K562 (cell line): ENCODE results near the gene DUSP19. TPM values are rescaled to one million over a fixed set of nuclear protein-coding genes. Genes with fewer than 3 reads are reported as not detected.

ENCODE experiments used
- CHD4 ChIP-seq: fragments of 200-600 bp; sonication (generic); IDR thresholded peaks from 3 replicates; pipeline ENCODE4 v1.6.1; 2012; ENCODE audit warnings: low read depth, mild to moderate bottlenecking, mixed read lengths, low read length, inconsistent platforms; ENCODE audit not compliant: insufficient read depth, insufficient replicate concordance, poor library complexity, severe bottlenecking
- CTCF ChIP-seq, 3 experiments: IDR thresholded peaks in 2 of 3; conservative IDR thresholded peaks in 1 of 3; 2 replicates each; pipeline ENCODE4 v1.5.1; 2011 to 2012; ENCODE audit warnings: low read length in 3 of 3, mild to moderate bottlenecking in 3 of 3, control low read depth in 2 of 3, improper control_type of control experiment in 1 of 3, inconsistent platforms in 1 of 3, low read depth in 1 of 3, mixed read lengths in 1 of 3, moderate library complexity in 1 of 3; ENCODE audit not compliant: insufficient read depth in 2 of 3
- DEAF1 ChIP-seq: fragments of 450-650 bp; formaldehyde crosslinking; IDR thresholded peaks from 2 replicates; pipeline ENCODE4 v1.4.0; 2020; ENCODE audit warnings: mild to moderate bottlenecking, moderate library complexity
- MXD1 ChIP-seq: fragments of 250-450 bp; sonication (Bioruptor Pico); IDR thresholded peaks from 2 replicates; pipeline ENCODE4 v1.8.0; 2021; ENCODE audit warnings: borderline replicate concordance, mild to moderate bottlenecking, moderate library complexity; ENCODE audit not compliant: poor library complexity, severe bottlenecking
- NFE2 ChIP-seq: IDR thresholded peaks from 2 replicates; pipeline ENCODE4 v1.6.1; 2014; ENCODE audit warnings: antibody characterized with exemption, low read depth
- SNIP1 ChIP-seq: fragments of 450-650 bp; IDR thresholded peaks from 2 replicates; pipeline ENCODE4 v1.7.1; 2017; ENCODE audit warnings: low read depth, mild to moderate bottlenecking
- TAF7 ChIP-seq: fragments of 450-650 bp; IDR thresholded peaks from 2 replicates; pipeline ENCODE4 v1.6.1; 2016; ENCODE audit warnings: missing genetic modification characterization, missing compliant biosample characterization
- THRAP3 ChIP-seq: fragments of 450-650 bp; IDR thresholded peaks from 2 replicates; pipeline ENCODE4 v1.6.1; 2016; ENCODE audit warnings: mild to moderate bottlenecking, inconsistent platforms, borderline replicate concordance
- VEZF1 ChIP-seq: fragments of 200-800 bp; sonication (Bioruptor generic); IDR thresholded peaks from 2 replicates; pipeline ENCODE4 v1.6.1; 2017; ENCODE audit warnings: missing genetic modification characterization, missing compliant biosample characterization
- XRCC3 ChIP-seq: fragments of 450-650 bp; IDR thresholded peaks from 2 replicates; pipeline ENCODE4 v1.6.1; 2017; ENCODE audit warnings: mild to moderate bottlenecking, moderate library complexity
- ZFP1 ChIP-seq: fragments of 450-650 bp; formaldehyde crosslinking; IDR thresholded peaks from 2 replicates; pipeline ENCODE4 v1.4.0; 2020; ENCODE audit warnings: mild to moderate bottlenecking, mixed read lengths
- ZFPM2 ChIP-seq: fragments of 250-450 bp; sonication (Bioruptor Pico); IDR thresholded peaks from 2 replicates; pipeline ENCODE4 v1.5.1; 2022; ENCODE audit warnings: mild to moderate bottlenecking
- ZHX1 ChIP-seq: fragments of 150-350 bp; conservative IDR thresholded peaks from 2 replicates; pipeline ENCODE4 v1.6.1; 2014; ENCODE audit warnings: low read length
- ZNF212 ChIP-seq: fragments of 450-650 bp; formaldehyde crosslinking; IDR thresholded peaks from 2 replicates; pipeline ENCODE4 v1.4.0; 2020; ENCODE audit warnings: mild to moderate bottlenecking
- ZNF592 ChIP-seq: fragments of 450-650 bp; IDR thresholded peaks from 2 replicates; pipeline ENCODE4 v1.6.1; 2017; ENCODE audit warnings: antibody characterized with exemption, mild to moderate bottlenecking
- ZNF766 ChIP-seq: fragments of 200-800 bp; sonication (Bioruptor generic); conservative IDR thresholded peaks from 2 replicates; pipeline ENCODE4 v1.6.1; 2016; ENCODE audit warnings: missing genetic modification characterization, missing compliant biosample characterization
- polyA plus RNA-seq, 8 experiments: library from polyadenylated mRNA; depleted of rRNA in 4 of 8; stranded (reverse) in 5 of 8; unstranded in 3 of 8; fragments of >200 nt; fragmentation: Nextera tagmentation in 2 of 8; fragmentation: Illumina TruSeq in 1 of 8; extraction: Ambion mirVana in 2 of 8; extraction: Trizol in 1 of 8; gene quantifications; 2 replicates each; pipeline versions ENCODE4 v1.2.1 to v1.2.3, GENCODE V29; 2011 to 2014; ENCODE audit warnings: inconsistent platforms in 1 of 8, missing spikeins in 1 of 8
- total RNA-seq, 7 experiments: library from RNA; depleted of rRNA in 6 of 7; stranded (reverse); fragments of >200 nt in 6 of 7; fragmentation: Illumina TruSeq in 2 of 7; extraction: Trizol in 2 of 7; gene quantifications; 2 replicates each; pipeline versions ENCODE4 v1.2.1 to v1.2.3, GENCODE V29; 2011 to 2021; ENCODE audit warnings: low replicate concordance in 1 of 7

Gene DUSP19
- total and polyA plus RNA-seq, 9 of the 15 experiments (the other 6 are each of a cell fraction or from before 2014, with no cell fraction given), result 1.6 to 6.3 (median 3.1) TPM

GRCh38 chr2:183123959-183124221 lies 45.3 kb downstream of the DUSP19 start (continued):
- TF ChIP-seq CTCF (IDR thresholded peaks at IDR 0.05 in 2 of 3, conservative IDR thresholded peaks at IDR 0.05 in 1 of 3; ENCODE audit: insufficient read depth in 2 of 3, low read depth in 1 of 3, low read length in 3 of 3) (0 out of 6 replicates have a peak, but pooled peaks of 1 of the 3 experiments have one; percentile 0), DEAF1 (CRISPR knock-in tag) (no peak), ZHX1 (no peak), ZNF766 (CRISPR knock-in tag) (no peak), ZNF212 (CRISPR knock-in tag) (no peak), TAF7 (tag) (no peak), SNIP1 (no peak), MXD1 (CRISPR knock-in tag) (no peak), VEZF1 (CRISPR knock-in tag) (no peak), NFE2 (no peak), ZNF592 (0 out of 2 replicates have a peak, but pooled peaks have one; percentile 44), ZFP1 (CRISPR knock-in tag) (no peak), CHD4 (no peak), ZFPM2 (CRISPR knock-in tag) (no peak), XRCC3 (no peak), THRAP3 (no peak)
